ENCODE data around the gene MYBBP1A.

The MYBBP1A gene

DNA sequence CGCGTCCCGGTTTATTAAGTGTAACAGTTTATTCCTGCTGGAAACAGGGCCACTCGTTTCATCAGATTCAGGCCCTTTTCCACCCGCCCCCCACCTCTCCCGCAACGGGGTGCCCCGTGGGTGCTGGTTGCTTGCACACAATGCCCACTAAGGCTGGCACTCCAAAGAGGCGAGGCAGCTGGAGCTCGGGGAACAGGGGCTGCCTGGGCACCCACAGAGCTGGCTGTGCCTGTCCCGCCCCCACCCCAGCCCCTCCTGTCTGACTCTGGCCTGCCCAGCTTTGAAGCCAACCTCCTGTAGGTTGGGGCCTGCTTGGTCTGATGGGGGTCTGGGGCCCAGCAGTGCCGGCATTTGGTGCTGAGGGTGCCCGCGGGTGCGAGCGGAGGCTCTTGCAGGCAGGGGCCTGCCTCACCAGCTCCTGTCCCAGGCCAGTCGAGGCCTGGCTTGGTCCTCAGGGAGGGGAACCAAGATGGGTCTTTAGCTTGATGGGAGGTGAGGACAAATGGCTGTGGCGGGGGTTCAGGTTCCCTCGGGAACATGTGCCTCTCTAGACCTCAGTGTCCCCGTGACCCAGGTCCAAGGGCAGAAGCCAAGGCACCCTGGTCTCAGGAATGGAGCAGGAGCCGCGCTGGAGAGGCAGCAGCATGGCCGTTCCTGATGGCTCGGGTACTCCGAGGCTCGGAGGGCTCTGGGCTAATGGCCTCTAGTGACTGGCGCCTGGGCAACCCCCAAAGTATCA, 20.1 kb downstream of the MYBBP1A start:
- H3K27me3 ChIP-seq (replicated peaks in 2 of 5; ENCODE audit: control insufficient read depth in 4 of 5, insufficient read depth in 5 of 5, low read length in 4 of 5): no peaks in the 10 kb centered on the region
- DNase-seq: no peak
- H3K4me3 ChIP-seq (ENCODE audit: control insufficient read depth in 1 of 7, extremely low read depth in 1 of 7, insufficient read depth in 4 of 7, low read depth in 2 of 7, low read length in 6 of 7): no peak overlapping the region
- ChIA-PET CTCF (interaction anchor here (0.8 to 1.5 kb wide), 2 partner anchors 8 to 26 kb away, joined by 3 to 5 read pairs; no protein-coding TSS in a partner anchor), POLR2A (no interaction called here)
- peaks cover 10 to 89% (median 46%) of the 10 kb centered on the region in 4 experiments for H3K36me3 ChIP-seq (ENCODE audit: control insufficient read depth in 4 of 4, insufficient read depth in 4 of 4, low read length in 3 of 4)
- no peaks in the 10 kb centered on the region for H3K9me3 ChIP-seq (ENCODE audit: control extremely low read depth in 1 of 5, control insufficient read depth in 4 of 5, insufficient read depth in 2 of 5, low read depth in 1 of 5, low read length in 4 of 5)
- H3K4me1 ChIP-seq (ENCODE audit: control extremely low read depth in 1 of 4, control insufficient read depth in 4 of 4, insufficient read depth in 4 of 4, low read length in 3 of 4): peaks cover 0 to 73% (median 36%) of the 10 kb centered on the region in 4 experiments
- no peak overlapping the region for H3K27ac ChIP-seq (ENCODE audit: insufficient read depth in 1 of 2, low read depth in 1 of 2, low read length in 2 of 2, poor library complexity in 1 of 2, severe bottlenecking in 2 of 2)
- WGBS (ENCODE audit: insufficient coverage): 95% methylated on average over 19 of the region's 27 CpGs

DNA sequence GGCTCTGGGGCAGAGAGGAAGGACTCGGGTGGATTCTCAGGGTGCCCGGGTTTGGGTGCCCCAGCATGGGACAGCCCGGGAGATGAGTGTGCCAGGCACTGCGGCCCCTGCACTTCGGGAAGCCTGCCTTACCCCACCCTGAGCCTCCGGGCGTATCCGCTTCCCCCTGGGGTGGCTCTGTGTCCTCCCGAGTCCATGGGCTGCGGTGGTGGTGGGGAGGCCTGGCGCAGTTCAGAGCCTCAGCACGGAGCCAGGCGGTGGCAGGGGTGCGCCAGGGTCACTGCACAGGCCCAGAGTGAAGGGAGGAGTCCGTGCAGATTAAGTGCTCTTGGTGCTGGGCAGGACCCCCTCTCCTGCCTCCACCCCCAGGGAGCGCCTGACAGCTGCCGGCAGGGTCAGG, 20.7 kb downstream of the MYBBP1A start:
- no peak overlapping the region for H3K4me3 ChIP-seq (ENCODE audit: control insufficient read depth in 1 of 7, extremely low read depth in 1 of 7, insufficient read depth in 4 of 7, low read depth in 2 of 7, low read length in 6 of 7)
- ChIA-PET CTCF (interaction anchor here (0.8 to 1.5 kb wide), 2 partner anchors 9 to 26 kb away, joined by 3 to 5 read pairs; no protein-coding TSS in a partner anchor), POLR2A (no interaction called here)
- peaks cover 0 to 72% (median 36%) of the 10 kb centered on the region in 4 experiments for H3K4me1 ChIP-seq (ENCODE audit: control extremely low read depth in 1 of 4, control insufficient read depth in 4 of 4, insufficient read depth in 4 of 4, low read length in 3 of 4)
- no peaks in the 10 kb centered on the region for H3K27me3 ChIP-seq (replicated peaks in 2 of 5; ENCODE audit: control insufficient read depth in 4 of 5, insufficient read depth in 5 of 5, low read length in 4 of 5)
- 87% methylated on average over 12 of the region's 17 CpGs for WGBS (ENCODE audit: insufficient coverage)
- H3K36me3 ChIP-seq (ENCODE audit: control insufficient read depth in 4 of 4, insufficient read depth in 4 of 4, low read length in 3 of 4): peaks cover 8 to 89% (median 48%) of the 10 kb centered on the region in 4 experiments
- H3K27ac ChIP-seq (ENCODE audit: insufficient read depth in 1 of 2, low read depth in 1 of 2, low read length in 2 of 2, poor library complexity in 1 of 2, severe bottlenecking in 2 of 2): no peak overlapping the region
- DNase-seq: no peak
- H3K9me3 ChIP-seq (ENCODE audit: control extremely low read depth in 1 of 5, control insufficient read depth in 4 of 5, insufficient read depth in 2 of 5, low read depth in 1 of 5, low read length in 4 of 5): no peaks in the 10 kb centered on the region

GRCh38 chr17:4533523-4534504, 21.4 kb downstream of the MYBBP1A start:
- CTCF ChIA-PET: interaction anchor here (1.5 kb wide), 1 partner anchor 25 kb away, joined by 5 read pairs; no protein-coding TSS in a partner anchor
- POLR2A ChIA-PET: no interaction called here
- peak; percentile 36 to 73 (median 70) for DNase-seq

DNA sequence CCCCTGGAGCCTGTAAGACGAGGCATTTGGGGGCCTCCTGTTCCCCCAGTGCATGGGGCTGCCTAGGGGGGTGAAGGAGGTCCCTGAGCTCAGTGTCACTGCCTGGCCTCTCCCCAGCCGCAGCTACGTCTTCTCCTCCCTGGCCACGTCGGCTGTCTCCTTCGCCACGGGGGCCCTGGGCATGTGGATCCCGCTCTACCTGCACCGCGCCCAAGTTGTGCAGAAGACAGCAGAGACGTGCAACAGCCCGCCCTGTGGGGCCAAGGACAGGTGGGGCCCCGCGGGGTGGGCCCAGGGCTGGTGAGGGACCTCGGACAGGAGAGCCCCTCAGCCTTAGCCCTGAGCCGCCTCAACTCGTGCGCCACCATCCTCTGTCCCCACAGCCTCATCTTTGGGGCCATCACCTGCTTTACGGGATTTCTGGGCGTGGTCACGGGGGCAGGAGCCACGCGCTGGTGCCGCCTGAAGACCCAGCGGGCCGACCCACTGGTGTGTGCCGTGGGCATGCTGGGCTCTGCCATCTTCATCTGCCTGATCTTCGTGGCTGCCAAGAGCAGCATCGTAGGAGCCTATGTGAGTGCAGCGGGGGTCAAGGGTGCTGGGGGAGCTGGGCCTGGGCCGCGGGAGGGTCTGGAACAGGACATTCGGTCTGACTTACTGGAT, 22.2 kb downstream of the MYBBP1A start:
- no peak for DNase-seq
- H3K9me3 ChIP-seq (ENCODE audit: control extremely low read depth in 1 of 5, control insufficient read depth in 4 of 5, insufficient read depth in 2 of 5, low read depth in 1 of 5, low read length in 4 of 5): no peaks in the 10 kb centered on the region
- H3K4me3 ChIP-seq (ENCODE audit: control insufficient read depth in 1 of 7, extremely low read depth in 1 of 7, insufficient read depth in 4 of 7, low read depth in 2 of 7, low read length in 6 of 7): no peak overlapping the region
- peaks cover 0 to 62% (median 33%) of the 10 kb centered on the region in 4 experiments for H3K4me1 ChIP-seq (ENCODE audit: control extremely low read depth in 1 of 4, control insufficient read depth in 4 of 4, insufficient read depth in 4 of 4, low read length in 3 of 4)
- no peaks in the 10 kb centered on the region for H3K27me3 ChIP-seq (replicated peaks in 2 of 5; ENCODE audit: control insufficient read depth in 4 of 5, insufficient read depth in 5 of 5, low read length in 4 of 5)
- no peak overlapping the region for H3K27ac ChIP-seq (ENCODE audit: insufficient read depth in 1 of 2, low read depth in 1 of 2, low read length in 2 of 2, poor library complexity in 1 of 2, severe bottlenecking in 2 of 2)
- ChIA-PET POLR2A (no interaction called here), CTCF (interaction anchor here (0.6 kb wide), 1 partner anchor 32 kb away, joined by 3 read pairs; no protein-coding TSS in a partner anchor)
- 94% methylated on average over 21 of the region's 33 CpGs for WGBS (ENCODE audit: insufficient coverage)
- peaks cover 6 to 76% (median 42%) of the 10 kb centered on the region in 4 experiments for H3K36me3 ChIP-seq (ENCODE audit: control insufficient read depth in 4 of 4, insufficient read depth in 4 of 4, low read length in 3 of 4)

More at GRCh38 chr17:4533523-4534504, 21.4 kb downstream of the MYBBP1A start:
- H3K4me3 ChIP-seq (ENCODE audit: control insufficient read depth in 1 of 7, extremely low read depth in 1 of 7, insufficient read depth in 4 of 7, low read depth in 2 of 7, low read length in 6 of 7): no peak overlapping the region
- peaks cover 8 to 82% (median 44%) of the 10 kb centered on the region in 4 experiments for H3K36me3 ChIP-seq (ENCODE audit: control insufficient read depth in 4 of 4, insufficient read depth in 4 of 4, low read length in 3 of 4)
- H3K4me1 ChIP-seq (ENCODE audit: control extremely low read depth in 1 of 4, control insufficient read depth in 4 of 4, insufficient read depth in 4 of 4, low read length in 3 of 4): peaks cover 0 to 70% (median 34%) of the 10 kb centered on the region in 4 experiments
- no peak overlapping the region for H3K27ac ChIP-seq (ENCODE audit: insufficient read depth in 1 of 2, low read depth in 1 of 2, low read length in 2 of 2, poor library complexity in 1 of 2, severe bottlenecking in 2 of 2)
- H3K9me3 ChIP-seq (ENCODE audit: control extremely low read depth in 1 of 5, control insufficient read depth in 4 of 5, insufficient read depth in 2 of 5, low read depth in 1 of 5, low read length in 4 of 5): no peaks in the 10 kb centered on the region
- 52% methylated on average over 10 of the region's 23 CpGs for WGBS (ENCODE audit: insufficient coverage)
- H3K27me3 ChIP-seq (replicated peaks in 2 of 5; ENCODE audit: control insufficient read depth in 4 of 5, insufficient read depth in 5 of 5, low read length in 4 of 5): no peaks in the 10 kb centered on the region

DNA sequence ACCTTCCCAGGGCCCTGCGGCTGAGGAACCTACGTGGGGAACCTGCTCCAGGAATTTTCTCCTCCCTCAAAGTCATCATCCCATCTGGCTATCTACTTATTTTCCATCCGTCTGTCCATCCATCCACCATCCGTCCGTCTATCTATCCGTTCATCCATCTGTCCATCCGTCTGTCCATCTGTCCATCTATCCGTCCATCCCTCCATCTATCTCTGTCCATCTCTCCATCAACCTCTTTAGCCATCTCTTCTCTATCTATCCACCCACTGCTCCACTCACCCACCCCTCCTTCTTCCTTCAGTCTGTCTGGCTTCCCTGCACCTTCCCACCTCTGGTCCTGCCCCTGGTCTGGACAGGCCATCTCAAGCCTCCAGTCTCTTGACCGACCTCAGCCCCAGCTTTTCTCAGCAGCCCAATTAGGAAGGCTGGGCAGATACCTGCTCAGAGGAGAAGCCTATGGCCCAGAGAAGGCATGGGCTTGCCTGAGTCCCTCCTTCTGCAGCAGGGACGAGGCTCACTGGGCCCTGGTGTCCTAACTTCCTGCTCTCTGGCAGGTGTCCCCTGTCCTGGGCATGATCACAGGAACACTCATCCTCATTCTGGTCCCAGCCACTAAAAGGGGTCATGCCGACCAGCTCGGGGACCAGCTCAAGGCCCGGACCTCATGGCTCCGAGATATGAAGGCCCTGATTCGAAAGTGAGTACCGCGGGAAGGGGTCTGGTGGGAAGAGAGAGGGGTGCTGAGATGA, 23.0 kb downstream of the MYBBP1A start:
- Histone ChIP-seq H3K4me1 (ENCODE audit: control extremely low read depth in 1 of 4, control insufficient read depth in 4 of 4, insufficient read depth in 4 of 4, low read length in 3 of 4) (peaks cover 0 to 54% (median 29%) of the 10 kb centered on the region in 4 experiments), H3K27ac (ENCODE audit: insufficient read depth in 1 of 2, low read depth in 1 of 2, low read length in 2 of 2, poor library complexity in 1 of 2, severe bottlenecking in 2 of 2) (no peak overlapping the region), H3K9me3 (ENCODE audit: control extremely low read depth in 1 of 5, control insufficient read depth in 4 of 5, insufficient read depth in 2 of 5, low read depth in 1 of 5, low read length in 4 of 5) (no peaks in the 10 kb centered on the region), H3K4me3 (ENCODE audit: control insufficient read depth in 1 of 7, extremely low read depth in 1 of 7, insufficient read depth in 4 of 7, low read depth in 2 of 7, low read length in 6 of 7) (no peak overlapping the region), H3K27me3 (replicated peaks in 2 of 5; ENCODE audit: control insufficient read depth in 4 of 5, insufficient read depth in 5 of 5, low read length in 4 of 5) (no peaks in the 10 kb centered on the region), H3K36me3 (ENCODE audit: control insufficient read depth in 4 of 4, insufficient read depth in 4 of 4, low read length in 3 of 4) (peaks cover 6 to 68% (median 38%) of the 10 kb centered on the region in 4 experiments)
- 97% methylated on average over 15 of the region's 17 CpGs for WGBS (ENCODE audit: insufficient coverage)
- no peak for DNase-seq
- ChIA-PET CTCF (interaction anchor here (0.6 kb wide), 1 partner anchor 32 kb away, joined by 3 read pairs; no protein-coding TSS in a partner anchor), POLR2A (no interaction called here)

Measured in common myeloid progenitor, CD34-positive (primary cell).